ENCODE results near the gene NR1H3. TPM values are rescaled to one million over a fixed set of nuclear protein-coding genes. Genes with fewer than 3 reads are reported as not detected.
"Not testable (repeated sequence)": the region's sequence is repeated elsewhere in the genome, so short reads cannot be mapped to it uniquely, and the experiment has no call there.

Gene NR1H3
- 19.1 TPM for total RNA-seq
- long read RNA-seq, transcript NR1H3-211 (10 exons, 1,637 nt): major isoform, 9 of 34 reads
- long read RNA-seq, partial matches to known transcripts: 2 of 34 reads
- long read RNA-seq, other reads (novel, unspliced or antisense): 23 of 34 reads

GRCh38 chr11:47257517-47258316 is at the start of gene NR1H3:
Gene NR1H3, plus strand, starts transcription at chr11:47257996. Its CDS starts 1,221 bp downstream, at chr11:47259217.
- intact Hi-C loops (cut with DNase I): loop anchor here (5.0 to 10.0 kb wide), 2 partner anchors 75 to 97 kb away; partner anchors contain the start of gene MYBPC3
- ATAC-seq (ENCODE audit: poor library complexity) (peak; percentile 79), DNase-seq (peak; percentile 90)

- intact Hi-C loops (cut with DNase I); DNase-seq; ATAC-seq (ENCODE audit: poor library complexity): not testable (repeated sequence)
Observed at GRCh38 chr11:47208008-47208552, 49.7 kb upstream of the NR1H3 start.

- DNase-seq (no peak), ATAC-seq (ENCODE audit: poor library complexity) (no peak)
- intact Hi-C loops (cut with DNase I): no loop called here
Observed at GRCh38 chr11:47208628-47209027, 49.2 kb upstream of the NR1H3 start.

GRCh38 chr11:47212938-47213337 is 44.9 kb upstream of the NR1H3 start:
- no peak for ATAC-seq (ENCODE audit: poor library complexity)
- intact Hi-C loops (cut with DNase I): no loop called here
- no peak for DNase-seq

- DNase-seq (peak; percentile 96), ATAC-seq (ENCODE audit: poor library complexity) (peak; percentile 95)
- intact Hi-C loops (cut with DNase I): loop anchor here (2.0 kb wide), 1 partner anchor 37 kb away; the partner anchor contains the start of gene ARFGAP2
Observed at GRCh38 chr11:47213950-47214565, 43.7 kb upstream of the NR1H3 start.

- no peak for DNase-seq
- intact Hi-C loops (cut with DNase I): loop anchor here (2.0 kb wide), 1 partner anchor 39 kb away; the partner anchor contains the start of gene ARFGAP2
- ATAC-seq (ENCODE audit: poor library complexity): no peak
Observed at GRCh38 chr11:47215366-47215910, 42.4 kb upstream of the NR1H3 start.

GRCh38 chr11:47216121-47216798 is 41.5 kb upstream of the NR1H3 start:
- ATAC-seq (ENCODE audit: poor library complexity) (no peak), DNase-seq (no peak)
- intact Hi-C loops (cut with DNase I): no loop called here

- intact Hi-C loops (cut with DNase I): no loop called here
- DNase-seq (no peak), ATAC-seq (ENCODE audit: poor library complexity) (peak; percentile 26)
Observed at GRCh38 chr11:47220401-47220821, 37.4 kb upstream of the NR1H3 start.

GRCh38 chr11:47222696-47223095 is 35.1 kb upstream of the NR1H3 start:
- DNase-seq: no peak
- no peak for ATAC-seq (ENCODE audit: poor library complexity)
- intact Hi-C loops (cut with DNase I): no loop called here

- ATAC-seq (ENCODE audit: poor library complexity): no peak
Observed at GRCh38 chr11:47225552-47226400, 32.0 kb upstream of the NR1H3 start.

GRCh38 chr11:47229161-47229560 is 28.6 kb upstream of the NR1H3 start:
- DNase-seq: no peak
- no peak for ATAC-seq (ENCODE audit: poor library complexity)
- intact Hi-C loops (cut with DNase I): no loop called here

More at GRCh38 chr11:47225552-47226400, 32.0 kb upstream of the NR1H3 start:
- no peak for DNase-seq
- intact Hi-C loops (cut with DNase I): no loop called here

GRCh38 chr11:47233051-47233450 is 24.7 kb upstream of the NR1H3 start:
- ATAC-seq (ENCODE audit: poor library complexity): no peak
- intact Hi-C loops (cut with DNase I): no loop called here
- no peak for DNase-seq

GRCh38 chr11:47233989-47234668 is 23.7 kb upstream of the NR1H3 start:
- peak; percentile 50 for DNase-seq
- peak; percentile 87 for ATAC-seq (ENCODE audit: poor library complexity)
- intact Hi-C loops (cut with DNase I): no loop called here

- ATAC-seq (ENCODE audit: poor library complexity): peak; percentile 59
- intact Hi-C loops (cut with DNase I): no loop called here
- DNase-seq: no peak
Observed at GRCh38 chr11:47234669-47235100, 23.1 kb upstream of the NR1H3 start.

GRCh38 chr11:47235163-47235562 is 22.6 kb upstream of the NR1H3 start:
- intact Hi-C loops (cut with DNase I): no loop called here
- no peak for DNase-seq
- no peak for ATAC-seq (ENCODE audit: poor library complexity)

- ATAC-seq (ENCODE audit: poor library complexity) (no peak), DNase-seq (no peak)
- intact Hi-C loops (cut with DNase I): no loop called here
Observed at GRCh38 chr11:47236482-47236881, 21.3 kb upstream of the NR1H3 start.

GRCh38 chr11:47239852-47240251 is 17.9 kb upstream of the NR1H3 start:
- DNase-seq (no peak), ATAC-seq (ENCODE audit: poor library complexity) (no peak)
- intact Hi-C loops (cut with DNase I): no loop called here

Measured in Right ventricle myocardium superior (tissue), 1 donor.